SK-N-MC (cell line): Measurements from ENCODE around the gene DNAAF5.

Source experiments
- EZH2 ChIP-seq: fragments of 200-600 bp; sonication (generic); IDR thresholded peaks from one replicate; pipeline ENCODE4 v1.6.1; 2017; ENCODE audit warnings: antibody characterized with exemption
- FOXP2 ChIP-seq: optimal IDR thresholded peaks from 2 replicates; pipeline ENCODE3; 2011; ENCODE audit warnings: mild to moderate bottlenecking, moderate library complexity; ENCODE audit not compliant: insufficient read depth; ENCODE audit errors: extremely low read length, control extremely low read depth
- POLR2AphosphoS5 ChIP-seq: IDR thresholded peaks from 2 replicates; pipeline ENCODE4 v1.6.1; 2012; ENCODE audit warnings: mild to moderate bottlenecking, low read depth, low read length, borderline replicate concordance

- TF ChIP-seq EZH2 (no peak), POLR2AphosphoS5 (no peak), FOXP2 (no peak)
These were observed 68.3 kb downstream of the DNAAF5 start for GRCh38 chr7:794671-795329.
